Measurements from ENCODE around the gene LYPD6. TPM values are rescaled to one million over a fixed set of nuclear protein-coding genes. Genes with fewer than 3 reads are reported as not detected.

The LYPD6 gene
- total and polyA plus RNA-seq, 2 donors (not counting 1 experiment from before 2014, with no cell fraction given): not detected

GRCh38 chr2:149281441-149281840 lies 48.9 kb upstream of the LYPD6 start:
- Mint-ChIP-seq H3K27me3 (peaks cover 4% of the 10 kb centered on the region), H3K9me3 (ENCODE audit: insufficient read depth) (no peaks in the 10 kb centered on the region), H3K4me3 (no peak overlapping the region), H3K4me1 (no peaks in the 10 kb centered on the region), H3K27ac (no peak overlapping the region)
- intact Hi-C loops (cut with micrococcal nuclease): no loop called here
- no peak overlapping the region for H3K4me2 ChIP-seq (replicated peaks; ENCODE audit: low read depth, low read length, poor library complexity, severe bottlenecking)
- H2AFZ ChIP-seq (ENCODE audit: insufficient read depth, low read depth, low read length, poor library complexity, severe bottlenecking): no peak overlapping the region
- WGBS (ENCODE audit: insufficient coverage): 96% methylated on average over 3 of the region's 3 CpGs
- no peak overlapping the region for H3K4me3 ChIP-seq (ENCODE audit: control extremely low read depth in 1 of 5, extremely low read depth in 1 of 5, insufficient read depth in 1 of 5, low read depth in 2 of 5, low read length in 4 of 5)
- ATAC-seq (ENCODE audit: low read depth): no peak
- CTCF ChIA-PET: no interaction called here
- no peak for DNase-seq
- TF ChIP-seq EZH2 (IDR thresholded peaks at IDR 0.05; ENCODE audit: borderline replicate concordance, insufficient read depth, low read depth, low read length, poor library complexity, severe bottlenecking): no peak
- no peak for TF ChIP-seq CTCF (IDR thresholded peaks at IDR 0.05)
- H4K20me1 ChIP-seq (ENCODE audit: control insufficient read depth, insufficient read depth, low read length, poor library complexity, severe bottlenecking): no peaks in the 10 kb centered on the region
- POLR2A ChIA-PET: no interaction called here
- H3K4me1 ChIP-seq (ENCODE audit: control insufficient read depth in 2 of 2, insufficient read depth in 2 of 2, low read length in 2 of 2): no peaks in the 10 kb centered on the region
- H3K36me3 ChIP-seq (replicated peaks in 1 of 2; ENCODE audit: control extremely low read depth in 1 of 2, control insufficient read depth in 1 of 2, extremely low read depth in 1 of 2, insufficient read depth in 2 of 2, low read length in 1 of 2): no peaks in the 10 kb centered on the region
- H3K27ac ChIP-seq (ENCODE audit: low read length in 2 of 2): no peak overlapping the region
- no peak overlapping the region for H3K9ac ChIP-seq (ENCODE audit: low read length)
- H3K79me2 ChIP-seq (ENCODE audit: control insufficient read depth, insufficient read depth, low read length): no peaks in the 10 kb centered on the region
- peaks cover 0 to 1% (median 0%) of the 10 kb centered on the region in 3 donors for H3K9me3 ChIP-seq (ENCODE audit: control extremely low read depth in 1 of 3, control insufficient read depth in 2 of 3, insufficient read depth in 1 of 3, low read length in 2 of 3)
- peaks cover 0 to 2% (median 0%) of the 10 kb centered on the region in 4 experiments for H3K27me3 ChIP-seq (replicated peaks in 1 of 4; ENCODE audit: control extremely low read depth in 1 of 4, control insufficient read depth in 3 of 4, insufficient read depth in 4 of 4, low read length in 3 of 4)

GRCh38 chr2:149290662-149291061 lies 39.7 kb upstream of the LYPD6 start:
- intact Hi-C loops (cut with micrococcal nuclease): no loop called here
- CTCF ChIA-PET: no interaction called here
- no peaks in the 10 kb centered on the region for H3K79me2 ChIP-seq (ENCODE audit: control insufficient read depth, insufficient read depth, low read length)
- H3K36me3 ChIP-seq (replicated peaks in 1 of 2; ENCODE audit: control extremely low read depth in 1 of 2, control insufficient read depth in 1 of 2, extremely low read depth in 1 of 2, insufficient read depth in 2 of 2, low read length in 1 of 2): no peaks in the 10 kb centered on the region
- Mint-ChIP-seq H3K9me3 (ENCODE audit: insufficient read depth) (no peaks in the 10 kb centered on the region), H3K27ac (no peak overlapping the region), H3K4me3 (no peak overlapping the region), H3K4me1 (no peaks in the 10 kb centered on the region), H3K27me3 (peaks cover 6% of the 10 kb centered on the region)
- DNase-seq: no peak
- POLR2A ChIA-PET: no interaction called here
- no peak overlapping the region for H3K4me2 ChIP-seq (replicated peaks; ENCODE audit: low read depth, low read length, poor library complexity, severe bottlenecking)
- no peaks in the 10 kb centered on the region for H3K9me3 ChIP-seq (ENCODE audit: control extremely low read depth in 1 of 3, control insufficient read depth in 2 of 3, insufficient read depth in 1 of 3, low read length in 2 of 3)
- no peak for ATAC-seq (ENCODE audit: low read depth)
- peaks cover 0 to 4% (median 0%) of the 10 kb centered on the region in 4 experiments for H3K27me3 ChIP-seq (replicated peaks in 1 of 4; ENCODE audit: control extremely low read depth in 1 of 4, control insufficient read depth in 3 of 4, insufficient read depth in 4 of 4, low read length in 3 of 4)
- no peak overlapping the region for H3K9ac ChIP-seq (ENCODE audit: low read length)
- no peak overlapping the region for H2AFZ ChIP-seq (ENCODE audit: insufficient read depth, low read depth, low read length, poor library complexity, severe bottlenecking)
- TF ChIP-seq CTCF (IDR thresholded peaks at IDR 0.05) (no peak), EZH2 (IDR thresholded peaks at IDR 0.05; ENCODE audit: borderline replicate concordance, insufficient read depth, low read depth, low read length, poor library complexity, severe bottlenecking) (no peak)
- H3K4me3 ChIP-seq (ENCODE audit: control extremely low read depth in 1 of 5, extremely low read depth in 1 of 5, insufficient read depth in 1 of 5, low read depth in 2 of 5, low read length in 4 of 5): no peak overlapping the region
- 100% methylated on average over 1 of the region's 2 CpGs for WGBS (ENCODE audit: insufficient coverage)
- H3K4me1 ChIP-seq (ENCODE audit: control insufficient read depth in 2 of 2, insufficient read depth in 2 of 2, low read length in 2 of 2): no peaks in the 10 kb centered on the region
- H4K20me1 ChIP-seq (ENCODE audit: control insufficient read depth, insufficient read depth, low read length, poor library complexity, severe bottlenecking): no peaks in the 10 kb centered on the region
- H3K27ac ChIP-seq (ENCODE audit: low read length in 2 of 2): no peak overlapping the region
